ENCODE data around the gene HOXA3. TPM values are rescaled to one million over a fixed set of nuclear protein-coding genes. Genes with fewer than 3 reads are reported as not detected.

HOXA3 gene
- total and polyA plus RNA-seq, 2 of the 13 experiments (the other 11 are each of a cell fraction or from before 2014, with no cell fraction given), result 2.9 to 4.6 TPM

GRCh38 chr7:27179503-27180430 is 27.4 kb upstream of the HOXA3 start (continued):
- TF ChIP-seq ZNF646 (CRISPR knock-in tag; IDR thresholded peaks at IDR 0.05) (no peak), CCDC6 (CRISPR knock-in tag; IDR thresholded peaks at IDR 0.05) (no peak), KLF15 (CRISPR knock-in tag; IDR thresholded peaks at IDR 0.05; ENCODE audit: borderline replicate concordance) (no peak), ZNF792 (CRISPR knock-in tag; IDR thresholded peaks at IDR 0.05) (no peak), YEATS2 (CRISPR knock-in tag; IDR thresholded peaks at IDR 0.05; ENCODE audit: borderline replicate concordance) (no peak), ZBTB26 (CRISPR knock-in tag; IDR thresholded peaks at IDR 0.05; ENCODE audit: borderline replicate concordance) (no peak), MYC (CRISPR knock-in tag; IDR thresholded peaks at IDR 0.05; ENCODE audit: borderline replicate concordance) (no peak), FOSL2 (CRISPR knock-in tag; IDR thresholded peaks at IDR 0.05) (no peak), NFKB2 (CRISPR knock-in tag; IDR thresholded peaks at IDR 0.05; ENCODE audit: borderline replicate concordance) (peak; percentile 46; the same call in 1 of the 2 replicates), ZKSCAN1 (IDR thresholded peaks at IDR 0.05; ENCODE audit: low read length) (no peak), SP4 (CRISPR knock-in tag; IDR thresholded peaks at IDR 0.05) (no peak), ZNF121 (CRISPR knock-in tag; IDR thresholded peaks at IDR 0.05) (no peak), NFATC3 (CRISPR knock-in tag; IDR thresholded peaks at IDR 0.05) (no peak), ZFP41 (CRISPR knock-in tag; IDR thresholded peaks at IDR 0.05; ENCODE audit: borderline replicate concordance) (no peak), HNRNPUL1 (IDR thresholded peaks at IDR 0.05; ENCODE audit: low read depth, low read length) (no peak)
- TF ChIP-seq, protein P1, sequence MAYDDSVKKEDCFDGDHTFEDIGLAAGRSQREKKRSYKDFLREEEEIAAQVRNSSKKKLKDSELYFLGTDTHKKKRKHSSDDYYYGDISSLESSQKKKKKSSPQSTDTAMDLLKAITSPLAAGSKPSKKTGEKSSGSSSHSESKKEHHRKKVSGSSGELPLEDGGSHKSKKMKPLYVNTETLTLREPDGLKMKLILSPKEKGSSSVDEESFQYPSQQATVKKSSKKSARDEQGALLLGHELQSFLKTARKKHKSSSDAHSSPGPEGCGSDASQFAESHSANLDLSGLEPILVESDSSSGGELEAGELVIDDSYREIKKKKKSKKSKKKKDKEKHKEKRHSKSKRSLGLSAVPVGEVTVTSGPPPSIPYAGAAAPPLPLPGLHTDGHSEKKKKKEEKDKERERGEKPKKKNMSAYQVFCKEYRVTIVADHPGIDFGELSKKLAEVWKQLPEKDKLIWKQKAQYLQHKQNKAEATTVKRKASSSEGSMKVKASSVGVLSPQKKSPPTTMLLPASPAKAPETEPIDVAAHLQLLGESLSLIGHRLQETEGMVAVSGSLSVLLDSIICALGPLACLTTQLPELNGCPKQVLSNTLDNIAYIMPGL (CRISPR knock-in tag; IDR thresholded peaks at IDR 0.05; ENCODE audit: borderline replicate concordance in 1 of 2, low read depth in 1 of 2), result peak; percentile 58 to 75; a peak in 2 of 4 replicates

All from HepG2 (cell line).